MCF 10A (cell line): Measurements from ENCODE around the gene PRRT1. TPM values are rescaled to one million over a fixed set of nuclear protein-coding genes. Genes with fewer than 3 reads are reported as not detected.

Experiments
- BruUV-seq: library from RNA; stranded (reverse); fragments of 400-500 nt; replicated peaks from 2 replicates; lab custom pipeline; 2021; lab: Mats Ljungman, UMichigan
- CTCF ChIA-PET: fragments of 300-600 bp; sonication (Branson Sonifier 250); formaldehyde crosslinking; extraction: SDS; loops from one replicate; lab custom pipeline; 2021; ENCODE audit warnings: antibody characterized with exemption, inconsistent platforms; lab: Yijun Ruan, JAX
- POLR2A ChIA-PET: fragments of 300-600, 350-650 bp; sonication (Branson Sonifier 250); formaldehyde crosslinking; extraction: SDS; loops from one replicate; lab custom pipeline; 2020; ENCODE audit warnings: antibody characterized with exemption, inconsistent platforms; lab: Yijun Ruan, JAX
- DNase-seq: peaks from one replicate; pipeline ENCODE4 v3.0.0-alpha.2; 2018; ENCODE audit not compliant: unreplicated experiment
- H3K27ac Mint-ChIP-seq: one replicate; pipeline ENCODE4 v1.8.0; 2022; ENCODE audit warnings: mild to moderate bottlenecking, low read depth, mixed read lengths; ENCODE audit not compliant: unreplicated experiment
- H3K27me3 Mint-ChIP-seq: one replicate; pipeline ENCODE4 v1.8.0; 2022; ENCODE audit warnings: mixed read lengths; ENCODE audit not compliant: insufficient read depth, unreplicated experiment
- H3K36me3 Mint-ChIP-seq: one replicate; pipeline ENCODE4 v1.8.0; 2022; ENCODE audit warnings: mild to moderate bottlenecking, moderate library complexity, mixed read lengths; ENCODE audit not compliant: insufficient read depth, unreplicated experiment
- H3K4me1 Mint-ChIP-seq: one replicate; pipeline ENCODE4 v1.8.0; 2022; ENCODE audit warnings: mixed read lengths; ENCODE audit not compliant: insufficient read depth, unreplicated experiment
- H3K4me3 Mint-ChIP-seq: one replicate; pipeline ENCODE4 v1.8.0; 2022; ENCODE audit warnings: mild to moderate bottlenecking, moderate library complexity, mixed read lengths; ENCODE audit not compliant: unreplicated experiment
- H3K9me3 Mint-ChIP-seq: one replicate; pipeline ENCODE4 v1.8.0; 2022; ENCODE audit warnings: mixed read lengths; ENCODE audit not compliant: unreplicated experiment
- intact Hi-C: fragments of 100-400 bp; cut with micrococcal nuclease; formaldehyde crosslinking; loops from 2 replicates; pipeline ENCODE4 v1.14.1; 2022
- total RNA-seq: library from RNA; stranded (reverse); gene quantifications from 2 replicates; pipeline ENCODE4 v1.2.3, GENCODE V29; 2022
- TF ChIP-seq, protein P1 (sequence below): fragments of 200-600 bp; IDR thresholded peaks from one replicate; pipeline ENCODE4 v1.8.0; 2022; ENCODE audit warnings: antibody characterized with exemption, mild to moderate bottlenecking; ENCODE audit not compliant: unreplicated experiment

The PRRT1 gene
- total RNA-seq, 1 experiment from 2014 or later = 0.19 TPM

DNA sequence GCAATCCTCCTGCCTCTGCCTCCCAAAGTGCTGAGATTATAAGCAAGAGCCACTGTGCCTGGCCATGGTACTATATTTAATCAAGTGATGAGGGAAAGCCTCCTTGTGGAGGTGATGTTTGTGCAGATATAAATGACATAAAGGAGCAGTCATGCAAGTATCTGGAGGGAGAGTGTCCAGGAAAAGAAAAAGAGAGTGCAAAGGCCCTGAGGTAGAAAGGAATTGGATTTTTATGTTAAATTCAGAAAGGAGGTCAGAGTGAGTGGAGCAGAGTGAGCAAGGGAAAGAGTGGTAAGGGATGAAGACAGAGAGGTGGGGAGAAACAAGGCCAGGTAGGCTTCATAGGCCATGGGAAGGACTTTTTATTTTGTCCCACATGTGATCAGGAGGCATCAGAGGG, 14.3 kb downstream of the PRRT1 start:
- POLR2A ChIA-PET = interaction anchor here (0.7 kb wide), 1 partner anchor 35 kb away, joined by 3 read pairs; no protein-coding TSS in a partner anchor
- intact Hi-C loops = no loop called here
- no peak overlapping the region for H3K27ac Mint-ChIP-seq

DNA sequence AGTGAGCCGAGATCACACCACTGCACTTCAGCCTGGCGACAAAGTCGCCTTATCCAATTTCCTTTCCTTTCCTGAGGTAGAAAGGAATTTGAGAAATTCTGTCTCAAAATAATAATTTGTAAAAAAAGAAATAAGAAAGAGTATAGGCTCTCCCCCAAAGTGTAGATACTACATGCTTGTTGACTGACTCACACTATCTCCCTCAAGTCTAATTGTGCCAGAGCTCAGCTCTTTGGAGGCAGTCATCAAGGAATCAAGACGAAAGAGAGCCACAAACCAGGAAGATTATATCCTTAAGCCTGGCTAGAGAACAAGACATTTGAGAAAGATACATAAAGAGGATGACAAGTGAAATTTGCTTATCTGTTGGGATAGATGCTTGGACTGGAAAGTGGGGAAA, 18.0 kb downstream of the PRRT1 start:
- Mint-ChIP-seq H3K4me3 (no peak overlapping the region), H3K4me1 (peaks cover 6% of the 10 kb centered on the region), H3K36me3 (peaks cover 18% of the 10 kb centered on the region), H3K27ac (no peak overlapping the region), H3K27me3 (peaks cover 21% of the 10 kb centered on the region), H3K9me3 (no peaks in the 10 kb centered on the region)
- intact Hi-C loops = no loop called here
- CTCF ChIA-PET = no interaction called here
- no TSS peak for BruUV-seq
- DNase-seq = no peak
- TF ChIP-seq, protein P1, sequence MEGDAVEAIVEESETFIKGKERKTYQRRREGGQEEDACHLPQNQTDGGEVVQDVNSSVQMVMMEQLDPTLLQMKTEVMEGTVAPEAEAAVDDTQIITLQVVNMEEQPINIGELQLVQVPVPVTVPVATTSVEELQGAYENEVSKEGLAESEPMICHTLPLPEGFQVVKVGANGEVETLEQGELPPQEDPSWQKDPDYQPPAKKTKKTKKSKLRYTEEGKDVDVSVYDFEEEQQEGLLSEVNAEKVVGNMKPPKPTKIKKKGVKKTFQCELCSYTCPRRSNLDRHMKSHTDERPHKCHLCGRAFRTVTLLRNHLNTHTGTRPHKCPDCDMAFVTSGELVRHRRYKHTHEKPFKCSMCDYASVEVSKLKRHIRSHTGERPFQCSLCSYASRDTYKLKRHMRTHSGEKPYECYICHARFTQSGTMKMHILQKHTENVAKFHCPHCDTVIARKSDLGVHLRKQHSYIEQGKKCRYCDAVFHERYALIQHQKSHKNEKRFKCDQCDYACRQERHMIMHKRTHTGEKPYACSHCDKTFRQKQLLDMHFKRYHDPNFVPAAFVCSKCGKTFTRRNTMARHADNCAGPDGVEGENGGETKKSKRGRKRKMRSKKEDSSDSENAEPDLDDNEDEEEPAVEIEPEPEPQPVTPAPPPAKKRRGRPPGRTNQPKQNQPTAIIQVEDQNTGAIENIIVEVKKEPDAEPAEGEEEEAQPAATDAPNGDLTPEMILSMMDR = no peak
- POLR2A ChIA-PET = no interaction called here

More for the DNA sequence above, 14.3 kb downstream of the PRRT1 start:
- Mint-ChIP-seq H3K4me1 (peaks cover 5% of the 10 kb centered on the region), H3K27me3 (peaks cover 21% of the 10 kb centered on the region), H3K36me3 (peaks cover 12% of the 10 kb centered on the region), H3K4me3 (no peak overlapping the region), H3K9me3 (no peaks in the 10 kb centered on the region)
- BruUV-seq = no TSS peak
- no peak for DNase-seq
- TF ChIP-seq, protein P1 = no peak
- CTCF ChIA-PET = interaction anchor here (0.6 kb wide), 1 partner anchor 414 kb away, joined by 3 read pairs; no protein-coding TSS in a partner anchor

DNA sequence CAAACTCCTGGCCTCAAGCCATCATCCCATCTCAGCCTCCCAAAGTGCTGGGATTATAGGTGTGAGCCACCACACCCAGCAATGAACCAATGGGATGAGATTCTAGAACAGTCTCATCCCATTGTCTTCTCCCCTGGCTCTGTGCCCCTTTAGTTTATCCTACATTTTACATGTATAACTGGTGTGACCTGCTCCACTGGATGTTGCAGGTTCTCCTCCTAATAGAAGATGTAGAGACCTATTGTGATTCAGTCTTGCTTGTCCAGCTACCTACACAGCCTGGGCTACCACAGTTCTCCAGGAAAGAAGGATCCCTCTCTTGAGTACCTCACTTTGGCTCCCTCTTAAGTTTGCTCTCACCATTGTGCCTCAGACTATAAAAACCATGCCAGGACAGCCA, 19.6 kb downstream of the PRRT1 start:
- DNase-seq = no peak
- TF ChIP-seq, protein P1 = no peak
- Mint-ChIP-seq H3K9me3 (no peaks in the 10 kb centered on the region), H3K4me3 (peak overlapping the region; percentile 15), H3K36me3 (peaks cover 24% of the 10 kb centered on the region), H3K27me3 (peaks cover 13% of the 10 kb centered on the region), H3K4me1 (peaks cover 17% of the 10 kb centered on the region), H3K27ac (no peak overlapping the region)
- intact Hi-C loops = no loop called here
- BruUV-seq = no TSS peak
- ChIA-PET POLR2A (interaction anchor here (3.3 kb wide), 1 partner anchor 14 kb away, joined by 10 read pairs; no protein-coding TSS in a partner anchor), CTCF (interaction anchor here (0.6 to 1.2 kb wide), 2 partner anchors 14 to 24 kb away, joined by 3 to 6 read pairs; no protein-coding TSS in a partner anchor)

DNA sequence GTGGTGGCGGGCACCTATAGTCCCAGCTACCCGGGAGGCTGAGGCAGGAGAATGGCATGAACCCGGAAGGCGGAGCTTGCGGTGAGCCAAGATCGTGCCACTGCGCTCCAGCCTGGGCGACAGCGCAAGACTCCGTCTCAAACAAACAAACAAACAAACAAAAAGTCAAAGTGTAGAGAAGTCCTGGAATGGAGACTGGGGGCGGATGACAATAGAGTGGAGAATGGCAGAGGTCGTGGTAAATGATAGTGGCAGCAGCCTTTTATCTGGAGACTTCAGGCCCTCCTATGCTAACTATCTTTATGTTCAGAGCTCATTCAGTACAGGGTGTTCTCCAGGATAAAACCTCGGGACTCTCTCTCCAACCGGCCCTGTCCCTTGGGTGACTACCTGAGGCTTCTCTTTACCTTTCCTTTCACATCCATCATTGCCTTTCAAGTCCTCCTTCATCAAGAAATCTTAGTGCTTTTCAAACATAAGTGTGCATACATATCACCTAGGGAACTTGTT, 20.2 kb downstream of the PRRT1 start:
- intact Hi-C loops = no loop called here
- ChIA-PET POLR2A (interaction anchor here (1.4 to 4.9 kb wide), 6 partner anchors 15 to 840 kb away, joined by 3 to 100 read pairs (median 7); partner anchors contain the start of genes AGPAT1 and RNF5), CTCF (interaction anchor here (0.6 kb wide), 2 partner anchors 23 to 551 kb away, joined by 3 to 6 read pairs; no protein-coding TSS in a partner anchor)
- no peaks in the 10 kb centered on the region for H3K9me3 Mint-ChIP-seq
- peaks cover 11% of the 10 kb centered on the region for H3K27me3 Mint-ChIP-seq
- BruUV-seq = no TSS peak
- peaks cover 23% of the 10 kb centered on the region for H3K4me1 Mint-ChIP-seq
- no peak for DNase-seq
- H3K27ac Mint-ChIP-seq = no peak overlapping the region
- peaks cover 25% of the 10 kb centered on the region for H3K36me3 Mint-ChIP-seq
- peak overlapping the region; percentile 15 for H3K4me3 Mint-ChIP-seq
- TF ChIP-seq, protein P1 = no peak
